Esophagus mucosa (tissue), 1 donor: ENCODE measurements around the gene TMEM69. TPM values are rescaled to one million over a fixed set of nuclear protein-coding genes. Genes with fewer than 3 reads are reported as not detected.
"Not testable (repeated sequence)": the region's sequence is repeated elsewhere in the genome, so short reads cannot be mapped to it uniquely, and the experiment has no call there.

Source experiments
- ATAC-seq: fragments of 200-7000 bp; cut with Tn5 transposase; one replicate; pipeline ENCODE4 v1.9.1; 2020
- total RNA-seq: library from RNA; stranded (reverse); gene quantifications from one replicate; pipeline ENCODE4 v1.2.4, GENCODE V29; 2023
- donor health status: DM: yes; HTN: yes; CAD: no.

Gene TMEM69
- total RNA-seq, 1 donor from 2014 or later: 22.6 TPM

- ATAC-seq: no peak
These were observed 9.5 kb upstream of the TMEM69 start for GRCh38 chr1:45678489-45678888.

- peak; percentile 37 for ATAC-seq
These were observed 8.9 kb upstream of the TMEM69 start for GRCh38 chr1:45679123-45679522.

- ATAC-seq: no peak
These were observed 5.0 kb upstream of the TMEM69 start for GRCh38 chr1:45682942-45683341.

- no peak for ATAC-seq
These were observed 3.6 kb upstream of the TMEM69 start for GRCh38 chr1:45684402-45684801.

- no peak for ATAC-seq
These were observed 2.5 kb upstream of the TMEM69 start for GRCh38 chr1:45685308-45686014.

GRCh38 chr1:45686015-45686287, 2.0 kb upstream of the TMEM69 start:
- peak; percentile 0 for ATAC-seq

- ATAC-seq: peak; percentile 92
These were observed 1.5 kb upstream of the TMEM69 start, which contains the start of gene GPBP1L1 for GRCh38 chr1:45686288-45687013. GPBP1L1 (minus strand) TSS chr1:45686533; CDS start chr1:45659087, 27,446 bp downstream.

- peak; percentile 96 for ATAC-seq
These were observed 797 bp upstream of the TMEM69 start for GRCh38 chr1:45687014-45687753.

- ATAC-seq: not testable (repeated sequence)
These were observed 5.8 kb downstream of the TMEM69 start for GRCh38 chr1:45693811-45694210.

- no peak for ATAC-seq
These were observed 6.8 kb downstream of the TMEM69 start for GRCh38 chr1:45694823-45695222.

- ATAC-seq: no peak
These were observed 16.7 kb downstream of the TMEM69 start for GRCh38 chr1:45704637-45705036.

- no peak for ATAC-seq
These were observed 25.7 kb downstream of the TMEM69 start for GRCh38 chr1:45713711-45714110.

GRCh38 chr1:45716700-45717099, 28.7 kb downstream of the TMEM69 start:
- ATAC-seq: no peak

GRCh38 chr1:45717386-45717785, 29.4 kb downstream of the TMEM69 start:
- not testable (repeated sequence) for ATAC-seq

GRCh38 chr1:45718289-45718688, 30.3 kb downstream of the TMEM69 start:
- no peak for ATAC-seq

- ATAC-seq: peak; percentile 68
These were observed 33.2 kb downstream of the TMEM69 start for GRCh38 chr1:45721207-45721606.

- no peak for ATAC-seq
These were observed 34.8 kb downstream of the TMEM69 start for GRCh38 chr1:45722809-45723208.

GRCh38 chr1:45723248-45723930, 35.4 kb downstream of the TMEM69 start:
- no peak for ATAC-seq

- ATAC-seq: not testable (repeated sequence)
These were observed 38.0 kb downstream of the TMEM69 start for GRCh38 chr1:45726007-45726406.

GRCh38 chr1:45730075-45730779, 42.2 kb downstream of the TMEM69 start:
- ATAC-seq: peak; percentile 99

- peak; percentile 27 for ATAC-seq
These were observed 42.9 kb downstream of the TMEM69 start for GRCh38 chr1:45730780-45731319.

GRCh38 chr1:45739137-45739536, 51.2 kb downstream of the TMEM69 start:
- ATAC-seq: no peak
